H9 (cell line): ENCODE data around the gene MED29. TPM values are rescaled to one million over a fixed set of nuclear protein-coding genes. Genes with fewer than 3 reads are reported as not detected.

Experiments
- DNase-seq: peaks from one replicate; pipeline ENCODE4 v3.0.0-alpha.2; 2017
- H2AFZ ChIP-seq: one replicate; pipeline ENCODE4 v1.6.1; 2013; ENCODE audit warnings: mild to moderate bottlenecking, low read length, control low read depth, moderate library complexity
- H2AK5ac ChIP-seq: 2 replicates; pipeline ENCODE4 v1.6.1; 2013; ENCODE audit warnings: low read length, control low read depth, mixed read lengths; ENCODE audit not compliant: insufficient read length
- H2BK120ac ChIP-seq: one replicate; pipeline ENCODE4 v1.6.1; 2013; ENCODE audit warnings: low read depth, mild to moderate bottlenecking, low read length, control low read depth, inconsistent platforms; ENCODE audit not compliant: poor library complexity, severe bottlenecking
- H2BK12ac ChIP-seq: 2 replicates; pipeline ENCODE4 v1.6.1; 2013; ENCODE audit warnings: low read length, control low read depth, mixed read lengths, low read depth; ENCODE audit not compliant: insufficient read length
- H2BK15ac ChIP-seq: 2 replicates; pipeline ENCODE4 v1.6.1; 2013; ENCODE audit warnings: low read depth, low read length, control low read depth
- H2BK20ac ChIP-seq: one replicate; pipeline ENCODE4 v1.6.1; 2013; ENCODE audit warnings: low read depth, mild to moderate bottlenecking, low read length, control low read depth, inconsistent platforms; ENCODE audit not compliant: poor library complexity, severe bottlenecking
- H2BK5ac ChIP-seq: 2 replicates; pipeline ENCODE4 v1.6.1; 2013; ENCODE audit warnings: low read length, control low read depth, mixed read lengths; ENCODE audit not compliant: insufficient read length
- H3K14ac ChIP-seq: 2 replicates; pipeline ENCODE4 v1.6.1; 2013; ENCODE audit warnings: low read length, control low read depth; ENCODE audit not compliant: insufficient read depth
- H3K18ac ChIP-seq: 2 replicates; pipeline ENCODE4 v1.6.1; 2013; ENCODE audit warnings: low read depth, mild to moderate bottlenecking, mixed read lengths, low read length, control low read depth; ENCODE audit not compliant: insufficient read length
- H3K23ac ChIP-seq: 2 replicates; pipeline ENCODE4 v1.6.1; 2013; ENCODE audit warnings: low read length, control low read depth, mixed read lengths, low read depth; ENCODE audit not compliant: insufficient read length
- H3K23me2 ChIP-seq: 2 replicates; pipeline ENCODE4 v1.6.1; 2013; ENCODE audit warnings: low read depth, mild to moderate bottlenecking, mixed read lengths, low read length, control low read depth; ENCODE audit not compliant: insufficient read length, poor library complexity, severe bottlenecking
- H3K27ac ChIP-seq: 2 replicates; pipeline ENCODE4 v1.5.1; 2013; ENCODE audit warnings: low read length, control low read depth, mixed read lengths, low read depth; ENCODE audit not compliant: insufficient read length
- H3K27me3 ChIP-seq: 2 replicates; pipeline ENCODE4 v1.6.1; 2013; ENCODE audit warnings: low read length, control low read depth, inconsistent platforms; ENCODE audit not compliant: insufficient read depth
- H3K4ac ChIP-seq: 2 replicates; pipeline ENCODE4 v1.6.1; 2013; ENCODE audit warnings: low read depth, mild to moderate bottlenecking, control low read depth, inconsistent platforms, low read length, moderate library complexity
- H3K4me1 ChIP-seq: 2 replicates; pipeline ENCODE4 v1.6.1; 2013; ENCODE audit warnings: low read length, control low read depth, inconsistent platforms; ENCODE audit not compliant: insufficient read depth
- H3K4me2 ChIP-seq: 2 replicates; pipeline ENCODE4 v1.6.1; 2013; ENCODE audit warnings: low read length, control low read depth, mixed read lengths; ENCODE audit not compliant: insufficient read length, insufficient read depth
- H3K56ac ChIP-seq: 2 replicates; pipeline ENCODE4 v1.6.1; 2013; ENCODE audit warnings: low read depth, mild to moderate bottlenecking, mixed read lengths, low read length, control low read depth; ENCODE audit not compliant: insufficient read length
- H3K79me1 ChIP-seq: 2 replicates; pipeline ENCODE4 v1.6.1; 2013; ENCODE audit warnings: low read depth, mild to moderate bottlenecking, moderate library complexity, low read length, control low read depth, inconsistent platforms; ENCODE audit not compliant: insufficient read depth, poor library complexity, severe bottlenecking
- H3K79me2 ChIP-seq: 2 replicates; pipeline ENCODE4 v1.6.1; 2013; ENCODE audit warnings: low read length, control low read depth, inconsistent platforms; ENCODE audit not compliant: insufficient read depth
- H3K9ac ChIP-seq: 2 replicates; pipeline ENCODE4 v1.6.1; 2013; ENCODE audit warnings: low read length, control low read depth, mixed read lengths; ENCODE audit not compliant: insufficient read length; ENCODE audit errors: extremely low read depth
- H3K9me3 ChIP-seq: one replicate; pipeline ENCODE4 v1.6.1; 2013; ENCODE audit warnings: low read depth, low read length, inconsistent platforms; ENCODE audit not compliant: control insufficient read depth
- H3T11ph ChIP-seq: one replicate; pipeline ENCODE4 v1.6.1; 2013; ENCODE audit warnings: mild to moderate bottlenecking, low read length, control low read depth, inconsistent platforms
- H4K20me1 ChIP-seq: one replicate; pipeline ENCODE4 v1.6.1; 2013; ENCODE audit not compliant: control insufficient read depth, insufficient read length, insufficient read depth
- H4K5ac ChIP-seq: 2 replicates; pipeline ENCODE4 v1.6.1; 2013; ENCODE audit warnings: low read depth, mild to moderate bottlenecking, mixed read lengths, low read length, control low read depth; ENCODE audit not compliant: insufficient read length
- H4K8ac ChIP-seq: replicated peaks from 2 replicates; pipeline ENCODE4 v1.6.1; 2013; ENCODE audit warnings: low read length, control low read depth, mixed read lengths, low read depth; ENCODE audit not compliant: insufficient read length
- H4K91ac ChIP-seq: 2 replicates; pipeline ENCODE4 v1.6.1; 2013; ENCODE audit warnings: low read depth, mild to moderate bottlenecking, moderate library complexity, mixed read lengths, low read length, control low read depth; ENCODE audit not compliant: insufficient read length
- H3K27ac Mint-ChIP-seq, 3 experiments: 2 replicates in 2 of 3; 3 replicates in 1 of 3; pipeline ENCODE4 v1.8.0; 2020 to 2021; ENCODE audit warnings: mixed read lengths in 3 of 3, mild to moderate bottlenecking in 1 of 3, moderate library complexity in 1 of 3
- H3K27me3 Mint-ChIP-seq: 2 replicates; pipeline ENCODE4 v1.8.0; 2021; ENCODE audit warnings: low read depth, mild to moderate bottlenecking, moderate library complexity, mixed read lengths
- H3K36me3 Mint-ChIP-seq, 3 experiments: 2 replicates in 2 of 3; 3 replicates in 1 of 3; pipeline ENCODE4 v1.8.0; 2020 to 2021; ENCODE audit warnings: low read depth in 3 of 3, mixed read lengths in 3 of 3; ENCODE audit not compliant: insufficient read depth in 1 of 3
- H3K4me1 Mint-ChIP-seq, 2 experiments: 2 replicates each; pipeline ENCODE4 v1.8.0; 2020; ENCODE audit warnings: mixed read lengths in 2 of 2
- H3K4me3 Mint-ChIP-seq, 2 experiments: 2 replicates in 1 of 2; 3 replicates in 1 of 2; pipeline ENCODE4 v1.8.0; 2020 to 2021; ENCODE audit warnings: mild to moderate bottlenecking in 2 of 2, mixed read lengths in 2 of 2, moderate library complexity in 1 of 2
- H3K9me3 Mint-ChIP-seq, 2 experiments: 2 replicates in 1 of 2; 3 replicates in 1 of 2; pipeline ENCODE4 v1.8.0; 2020; ENCODE audit warnings: mild to moderate bottlenecking in 2 of 2, mixed read lengths in 2 of 2, moderate library complexity in 1 of 2
- CTCF ChIP-seq: fragments of 200-600 bp; sonication (generic); conservative IDR thresholded peaks from 3 replicates; pipeline ENCODE4 v1.8.0; 2021; ENCODE audit warnings: antibody characterized with exemption, mild to moderate bottlenecking
- WGBS: extraction: QIAGEN DNeasy Blood & Tissue Kit; methylation state at CpG from one replicate; pipeline ENCODE4 v1.1.7; 2013; ENCODE audit warnings: missing lambda C conversion rate, low lambda C conversion rate, mixed read lengths; ENCODE audit not compliant: insufficient read length; ENCODE audit errors: extremely low coverage; 5-methylcytosine and 5-hydroxymethylcytosine counted together
- total RNA-seq: library from RNA; stranded (reverse); gene quantifications from 2 replicates; pipeline ENCODE4 v1.2.1, GENCODE V29; 2021

Gene MED29
- total RNA-seq, 1 experiment from 2014 or later, result 48.3 TPM

GRCh38 chr19:39350156-39350555, 41.0 kb upstream of the MED29 start:
- Histone ChIP-seq H2BK15ac (no peak overlapping the region), H3K4me1 (no peaks in the 10 kb centered on the region), H2AFZ (no peak overlapping the region), H2BK20ac (no peak overlapping the region), H3K23me2 (no peaks in the 10 kb centered on the region), H3K56ac (no peak overlapping the region), H3T11ph (no peak overlapping the region), H2BK120ac (no peak overlapping the region), H4K91ac (no peak overlapping the region), H3K79me2 (no peaks in the 10 kb centered on the region), H3K23ac (no peak overlapping the region), H4K5ac (no peak overlapping the region), H3K9ac (no peak overlapping the region), H3K27ac (no peak overlapping the region), H3K14ac (no peak overlapping the region), H3K4ac (no peak overlapping the region), H2BK5ac (no peak overlapping the region), H2AK5ac (no peak overlapping the region), H4K8ac (no peak overlapping the region), H3K18ac (no peak overlapping the region), H4K20me1 (no peaks in the 10 kb centered on the region), H3K9me3 (no peaks in the 10 kb centered on the region), H3K27me3 (no peaks in the 10 kb centered on the region; the same call in 1 of the 2 replicates), H2BK12ac (no peak overlapping the region), H3K79me1 (peaks cover 5% of the 10 kb centered on the region), H3K4me2 (no peak overlapping the region)
- TF ChIP-seq CTCF, result no peak
- WGBS, result no CpG with 5 or more reads among the region's 3 CpGs
- peaks cover 0 to 2% of the 10 kb centered on the region in 2 experiments; a peak in 1 of 4 replicates for H3K4me1 Mint-ChIP-seq
- DNase-seq, result no peak
- peaks cover 14 to 60% (median 49%) of the 10 kb centered on the region in 3 experiments; a peak in 6 of 7 replicates for H3K36me3 Mint-ChIP-seq
- H3K4me3 Mint-ChIP-seq, result no peak overlapping the region
- no peaks in the 10 kb centered on the region for H3K27me3 Mint-ChIP-seq
- no peak overlapping the region for H3K27ac Mint-ChIP-seq
- no peaks in the 10 kb centered on the region for H3K9me3 Mint-ChIP-seq
